ENCODE measurements around the gene NET1. TPM values are rescaled to one million over a fixed set of nuclear protein-coding genes. Genes with fewer than 3 reads are reported as not detected.

The NET1 gene
- total RNA-seq, 2 experiments from 2014 or later, result 20.8 to 21.3 TPM

GRCh38 chr10:5504146-5505072, 92.1 kb downstream of the NET1 start:
- Mint-ChIP-seq H3K27me3 (ENCODE audit: low read depth) (no peaks in the 10 kb centered on the region), H3K4me1 (ENCODE audit: low read depth) (no peaks in the 10 kb centered on the region), H3K27ac (no peak overlapping the region), H3K36me3 (ENCODE audit: low read depth) (no peaks in the 10 kb centered on the region), H3K9me3 (no peaks in the 10 kb centered on the region), H3K4me3 (no peak overlapping the region)
- CTCF ChIA-PET, result interaction anchor here (0.9 kb wide), 1 partner anchor 26 kb away, joined by 4 read pairs; no protein-coding TSS in a partner anchor
- intact Hi-C loops (cut with micrococcal nuclease), result no loop called here
- no peak for DNase-seq

GRCh38 chr10:5506246-5506645, 93.9 kb downstream of the NET1 start:
- Mint-ChIP-seq H3K27ac (no peak overlapping the region), H3K4me3 (no peak overlapping the region), H3K4me1 (ENCODE audit: low read depth) (no peaks in the 10 kb centered on the region), H3K9me3 (no peaks in the 10 kb centered on the region), H3K27me3 (ENCODE audit: low read depth) (no peaks in the 10 kb centered on the region), H3K36me3 (ENCODE audit: low read depth) (no peaks in the 10 kb centered on the region)
- intact Hi-C loops (cut with micrococcal nuclease), result no loop called here
- no peak for DNase-seq
- CTCF ChIA-PET, result interaction anchor here (1.0 kb wide), 1 partner anchor 16 kb away, joined by 3 read pairs; no protein-coding TSS in a partner anchor

- CTCF ChIA-PET, result no interaction called here
- no peak for DNase-seq
- no peak overlapping the region for H3K4me3 Mint-ChIP-seq
- no peaks in the 10 kb centered on the region for H3K36me3 Mint-ChIP-seq (ENCODE audit: low read depth)
- peaks cover 1% of the 10 kb centered on the region for H3K27me3 Mint-ChIP-seq (ENCODE audit: low read depth)
- H3K27ac Mint-ChIP-seq, result no peak overlapping the region
- intact Hi-C loops (cut with micrococcal nuclease), result no loop called here
- peaks cover 1% of the 10 kb centered on the region for H3K4me1 Mint-ChIP-seq (ENCODE audit: low read depth)
- no peaks in the 10 kb centered on the region for H3K9me3 Mint-ChIP-seq
Observed at GRCh38 chr10:5506751-5507648, 94.6 kb downstream of the NET1 start.

GRCh38 chr10:5507649-5508131, 95.3 kb downstream of the NET1 start:
- H3K36me3 Mint-ChIP-seq (ENCODE audit: low read depth), result no peaks in the 10 kb centered on the region
- CTCF ChIA-PET, result no interaction called here
- intact Hi-C loops (cut with micrococcal nuclease), result no loop called here
- H3K27me3 Mint-ChIP-seq (ENCODE audit: low read depth), result peaks cover 4% of the 10 kb centered on the region
- H3K4me1 Mint-ChIP-seq (ENCODE audit: low read depth), result peaks cover 8% of the 10 kb centered on the region
- H3K27ac Mint-ChIP-seq, result no peak overlapping the region
- H3K4me3 Mint-ChIP-seq, result no peak overlapping the region
- H3K9me3 Mint-ChIP-seq, result no peaks in the 10 kb centered on the region
- no peak for DNase-seq

GRCh38 chr10:5508161-5508604, 95.8 kb downstream of the NET1 start:
- intact Hi-C loops (cut with micrococcal nuclease), result no loop called here
- no peak for DNase-seq
- CTCF ChIA-PET, result no interaction called here
- no peaks in the 10 kb centered on the region for H3K9me3 Mint-ChIP-seq
- peaks cover 13% of the 10 kb centered on the region for H3K4me1 Mint-ChIP-seq (ENCODE audit: low read depth)
- peaks cover 4% of the 10 kb centered on the region for H3K27me3 Mint-ChIP-seq (ENCODE audit: low read depth)
- no peak overlapping the region for H3K27ac Mint-ChIP-seq
- no peak overlapping the region for H3K4me3 Mint-ChIP-seq
- no peaks in the 10 kb centered on the region for H3K36me3 Mint-ChIP-seq (ENCODE audit: low read depth)

Other genes with a start within 250 kb of the NET1 start
- not detected for gene AKR1C8, start 227.4 kb upstream of the NET1 start, total RNA-seq
- gene AKR1C4, start 215.7 kb upstream of the NET1 start, total RNA-seq, result not detected
- gene UCN3, start 47.6 kb upstream of the NET1 start, total RNA-seq, result not detected
- gene TUBAL3, start 7.7 kb upstream of the NET1 start, total RNA-seq, result not detected
- gene CALML5, start 87.0 kb downstream of the NET1 start, total RNA-seq, result not detected
- not detected for gene CALML3, start 112.4 kb downstream of the NET1 start, total RNA-seq

Data from activated naive CD4-positive, alpha-beta T cell treated with anti-CD3 and anti-CD28 coated beads for 36 hours (primary cell).